Measurements from ENCODE around the gene MCM7.

DNA sequence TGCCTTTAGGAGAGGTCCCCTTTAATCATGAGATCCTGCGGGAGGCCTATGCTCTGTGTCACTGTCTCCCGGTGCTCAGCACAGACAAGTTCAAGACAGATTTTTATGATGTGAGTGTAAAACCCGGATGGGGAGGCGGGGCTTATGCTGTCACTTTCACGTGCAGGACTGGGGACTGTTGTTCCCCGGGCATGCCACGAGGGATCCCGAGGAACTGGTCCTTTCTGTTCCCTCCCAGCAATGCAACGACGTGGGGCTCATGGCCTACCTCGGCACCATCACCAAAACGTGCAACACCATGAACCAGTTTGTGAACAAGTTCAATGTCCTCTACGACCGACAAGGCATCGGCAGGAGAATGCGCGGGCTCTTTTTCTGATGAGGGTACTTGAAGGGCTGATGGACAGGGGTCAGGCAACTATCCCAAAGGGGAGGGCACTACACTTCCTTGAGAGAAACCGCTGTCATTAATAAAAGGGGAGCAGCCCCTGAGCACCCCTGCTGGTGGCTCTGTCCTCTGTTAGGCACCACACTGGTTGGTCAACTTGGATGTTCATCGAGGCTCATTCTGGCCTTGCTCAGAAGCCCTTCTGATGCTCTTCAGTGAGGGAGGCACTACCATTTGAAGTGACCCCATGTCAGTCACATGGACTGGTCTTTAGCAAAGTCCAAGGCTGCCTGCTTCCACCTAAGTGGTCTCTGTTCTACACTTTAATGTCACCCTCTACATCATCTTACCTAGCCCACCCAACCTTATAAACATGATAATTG lies 9.6 kb downstream of the MCM7 start:
- TF ChIP-seq, protein P1, sequence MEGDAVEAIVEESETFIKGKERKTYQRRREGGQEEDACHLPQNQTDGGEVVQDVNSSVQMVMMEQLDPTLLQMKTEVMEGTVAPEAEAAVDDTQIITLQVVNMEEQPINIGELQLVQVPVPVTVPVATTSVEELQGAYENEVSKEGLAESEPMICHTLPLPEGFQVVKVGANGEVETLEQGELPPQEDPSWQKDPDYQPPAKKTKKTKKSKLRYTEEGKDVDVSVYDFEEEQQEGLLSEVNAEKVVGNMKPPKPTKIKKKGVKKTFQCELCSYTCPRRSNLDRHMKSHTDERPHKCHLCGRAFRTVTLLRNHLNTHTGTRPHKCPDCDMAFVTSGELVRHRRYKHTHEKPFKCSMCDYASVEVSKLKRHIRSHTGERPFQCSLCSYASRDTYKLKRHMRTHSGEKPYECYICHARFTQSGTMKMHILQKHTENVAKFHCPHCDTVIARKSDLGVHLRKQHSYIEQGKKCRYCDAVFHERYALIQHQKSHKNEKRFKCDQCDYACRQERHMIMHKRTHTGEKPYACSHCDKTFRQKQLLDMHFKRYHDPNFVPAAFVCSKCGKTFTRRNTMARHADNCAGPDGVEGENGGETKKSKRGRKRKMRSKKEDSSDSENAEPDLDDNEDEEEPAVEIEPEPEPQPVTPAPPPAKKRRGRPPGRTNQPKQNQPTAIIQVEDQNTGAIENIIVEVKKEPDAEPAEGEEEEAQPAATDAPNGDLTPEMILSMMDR (IDR thresholded peaks at IDR 0.05; ENCODE audit: low read depth, low read length, poor library complexity, severe bottlenecking) = peak; percentile 50
- TF ChIP-seq EZH2phosphoT487 (IDR thresholded peaks at IDR 0.05; ENCODE audit: borderline replicate concordance, low read length) = no peak

Measured in DOHH2 (cell line).